ENCODE data around the gene RABEPK.

DNA sequence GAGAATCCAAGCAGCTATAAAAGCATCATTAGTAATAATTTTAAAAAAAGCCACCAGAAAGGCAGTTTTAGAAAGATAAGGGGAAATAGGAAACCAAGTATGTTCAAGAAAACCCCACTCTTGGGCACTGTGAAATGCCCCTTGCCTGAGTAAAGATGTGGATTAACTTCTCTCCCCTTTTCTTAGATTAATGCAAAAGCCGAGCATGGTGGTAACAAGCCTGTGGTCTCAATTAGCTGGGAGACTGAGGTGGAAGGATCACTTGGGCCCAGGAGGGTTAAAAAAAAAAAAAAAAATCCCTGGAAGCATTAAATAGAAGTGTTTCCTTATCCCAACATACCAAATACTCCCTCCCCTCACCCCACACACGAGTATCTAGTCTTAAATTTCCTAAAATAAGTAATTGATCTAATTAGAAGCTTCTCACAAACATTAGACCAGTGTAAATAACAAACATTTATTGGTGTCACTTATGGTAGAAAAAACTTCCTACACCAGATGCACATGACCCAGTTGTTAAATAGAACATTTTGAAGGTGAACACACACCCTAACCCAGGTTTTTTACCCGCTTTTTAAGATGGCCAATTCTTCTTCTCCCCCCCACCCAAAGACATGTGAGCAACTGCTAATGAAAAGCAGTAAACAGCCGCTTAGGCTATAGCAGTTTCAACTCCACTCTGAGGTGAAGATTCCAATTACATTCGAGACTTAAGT, 35.6 kb downstream of the RABEPK start:
- TF ChIP-seq POLR2AphosphoS5 (IDR thresholded peaks at IDR 0.05) (no peak), CTCF (IDR thresholded peaks at IDR 0.05) (no peak), POLR2A (IDR thresholded peaks at IDR 0.05) (no peak), EP300 (IDR thresholded peaks at IDR 0.05) (no peak)

Data from suprapubic skin (tissue), 4 donors.